Natural killer cell treated with Interleukin-12 subunit alpha and Interleukin-12 subunit beta and Interleukin-15 and Interleukin-18, amount 100 ng/mL, for 72 hours (primary cell): ENCODE measurements around the gene RFX4. TPM values are rescaled to one million over a fixed set of nuclear protein-coding genes. Genes with fewer than 3 reads are reported as not detected.
"Not testable (repeated sequence)": the region's sequence is repeated elsewhere in the genome, so short reads cannot be mapped to it uniquely, and the experiment has no call there.

Experiments used
- ATAC-seq, 2 donors: fragments of 150-1000 bp; cut with Tn5 transposase in 1 of 2; sonication (Bioruptor Pico), chemical (Tn5 transposase) in 1 of 2; 2 replicates each; pipeline ENCODE4 v1.10.0; 2021
- DNase-seq: peaks from one replicate; pipeline ENCODE4 v3.0.0; 2022; ENCODE audit warnings: low spot score
- H3K27ac Mint-ChIP-seq, 2 donors: 1 replicate in 1 of 2; 2 replicates in 1 of 2; pipeline ENCODE4 v1.8.0; 2022; ENCODE audit warnings: mixed read lengths in 2 of 2, mild to moderate bottlenecking in 1 of 2, moderate library complexity in 1 of 2
- H3K27me3 Mint-ChIP-seq, 2 donors: 1 replicate in 1 of 2; 2 replicates in 1 of 2; pipeline ENCODE4 v1.8.0; 2022; ENCODE audit warnings: mixed read lengths in 2 of 2
- H3K36me3 Mint-ChIP-seq: one replicate; pipeline ENCODE4 v1.8.0; 2022; ENCODE audit warnings: mixed read lengths
- H3K4me1 Mint-ChIP-seq, 2 donors: 1 replicate in 1 of 2; 2 replicates in 1 of 2; pipeline ENCODE4 v1.8.0; 2022; ENCODE audit warnings: low read depth in 2 of 2, mixed read lengths in 2 of 2, mild to moderate bottlenecking in 1 of 2
- H3K4me3 Mint-ChIP-seq: one replicate; pipeline ENCODE4 v1.8.0; 2022; ENCODE audit warnings: mixed read lengths
- H3K9me3 Mint-ChIP-seq: 2 replicates; pipeline ENCODE4 v1.8.0; 2022; ENCODE audit warnings: mixed read lengths
- total RNA-seq, 2 donors: library from RNA; stranded (reverse); gene quantifications; one replicate each; pipeline ENCODE4 v1.2.3, GENCODE V29; 2022

RFX4 gene
- total RNA-seq, 2 donors from 2014 or later = not detected

DNA sequence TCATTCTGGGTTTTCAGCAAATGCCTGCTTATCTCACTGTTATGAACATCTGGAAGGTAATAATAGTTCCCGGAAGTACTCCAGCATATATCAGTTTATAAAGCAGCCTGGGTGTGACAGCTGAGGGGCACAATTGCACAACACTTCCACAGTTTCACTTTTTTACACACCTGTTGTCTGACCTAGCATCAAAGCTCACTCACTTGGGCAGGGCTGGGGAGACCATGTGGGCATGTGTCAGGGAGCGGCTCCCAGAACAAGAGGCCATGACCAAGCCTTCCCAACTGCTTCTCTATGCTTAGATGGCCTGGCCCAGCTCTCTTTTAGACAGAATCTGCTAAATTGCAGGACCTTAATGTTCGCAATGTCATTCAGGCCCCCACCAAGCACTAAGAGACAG, 140.6 kb downstream of the RFX4 start:
- H3K4me3 Mint-ChIP-seq = no peak overlapping the region
- no peak for DNase-seq
- H3K27me3 Mint-ChIP-seq = peaks cover 4 to 16% of the 10 kb centered on the region in 2 donors
- H3K27ac Mint-ChIP-seq = no peak overlapping the region
- ATAC-seq = no peak
- H3K4me1 Mint-ChIP-seq = no peaks in the 10 kb centered on the region
- no peaks in the 10 kb centered on the region for H3K36me3 Mint-ChIP-seq
- no peaks in the 10 kb centered on the region for H3K9me3 Mint-ChIP-seq

DNA sequence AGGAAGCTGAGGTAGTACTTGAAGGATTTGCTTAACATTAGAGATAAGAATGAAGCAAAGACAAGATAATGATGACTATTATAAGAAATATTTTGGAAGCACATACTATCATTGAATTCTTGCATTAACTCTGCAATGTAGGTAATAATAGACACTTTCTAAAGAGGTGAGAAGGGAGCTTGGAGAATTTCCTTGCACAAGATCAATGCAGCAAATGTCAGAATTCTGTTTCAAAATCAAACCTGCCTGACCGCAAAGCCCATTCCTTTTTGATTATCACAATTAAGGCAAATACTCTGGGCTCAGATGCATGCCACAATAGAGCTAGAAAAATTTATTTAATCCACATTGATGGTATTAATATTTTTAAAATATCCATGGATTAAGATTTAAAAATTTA, 141.3 kb downstream of the RFX4 start:
- no peak for DNase-seq

GRCh38 chr12:106724934-106725333, 142.1 kb downstream of the RFX4 start:
- H3K4me3 Mint-ChIP-seq = no peak overlapping the region

More for the DNA sequence above, 141.3 kb downstream of the RFX4 start:
- no peak for ATAC-seq
- Mint-ChIP-seq H3K27ac (no peak overlapping the region), H3K27me3 (peaks cover 3 to 11% of the 10 kb centered on the region in 2 donors), H3K9me3 (no peaks in the 10 kb centered on the region), H3K4me3 (no peak overlapping the region), H3K36me3 (no peaks in the 10 kb centered on the region), H3K4me1 (no peaks in the 10 kb centered on the region)

DNA sequence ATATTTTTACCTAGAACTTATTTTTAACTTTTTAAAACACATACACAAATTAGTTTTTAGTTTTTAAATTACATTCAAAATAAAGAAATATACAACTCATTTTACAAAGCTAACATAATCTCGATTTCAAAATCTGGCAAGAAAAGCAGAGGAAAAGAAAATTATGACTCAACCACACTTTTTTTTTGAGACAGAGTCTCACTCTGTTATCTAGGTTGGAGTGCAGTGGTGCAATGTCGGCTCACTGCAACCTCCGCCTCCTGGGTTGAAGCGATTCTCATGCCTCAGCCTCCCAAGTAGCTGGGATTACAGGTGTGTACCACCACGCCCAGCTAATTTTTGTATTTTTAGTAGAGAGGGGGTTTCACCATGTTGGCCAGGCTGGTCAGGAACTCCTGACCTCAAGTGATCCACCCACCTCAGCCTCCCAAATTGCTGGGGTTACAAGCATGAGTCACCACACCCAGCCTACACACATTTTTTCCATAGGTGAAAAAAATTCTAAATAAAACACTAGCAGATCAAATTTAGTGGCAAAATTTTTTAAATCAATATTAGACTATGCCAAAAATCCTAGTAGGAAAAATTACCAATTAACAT, 143.9 kb downstream of the RFX4 start:
- ATAC-seq, H3K4me3 Mint-ChIP-seq, DNase-seq, H3K36me3 Mint-ChIP-seq, H3K4me1 Mint-ChIP-seq, H3K27me3 Mint-ChIP-seq, H3K27ac Mint-ChIP-seq, H3K9me3 Mint-ChIP-seq: not testable (repeated sequence)

More at GRCh38 chr12:106724934-106725333, 142.1 kb downstream of the RFX4 start:
- no peaks in the 10 kb centered on the region for H3K36me3 Mint-ChIP-seq
- H3K9me3 Mint-ChIP-seq = no peaks in the 10 kb centered on the region
- H3K27ac Mint-ChIP-seq = no peak overlapping the region
- no peaks in the 10 kb centered on the region for H3K4me1 Mint-ChIP-seq
- peaks cover 0 to 8% of the 10 kb centered on the region in 2 donors for H3K27me3 Mint-ChIP-seq
- ATAC-seq = no peak
- DNase-seq = no peak

DNA sequence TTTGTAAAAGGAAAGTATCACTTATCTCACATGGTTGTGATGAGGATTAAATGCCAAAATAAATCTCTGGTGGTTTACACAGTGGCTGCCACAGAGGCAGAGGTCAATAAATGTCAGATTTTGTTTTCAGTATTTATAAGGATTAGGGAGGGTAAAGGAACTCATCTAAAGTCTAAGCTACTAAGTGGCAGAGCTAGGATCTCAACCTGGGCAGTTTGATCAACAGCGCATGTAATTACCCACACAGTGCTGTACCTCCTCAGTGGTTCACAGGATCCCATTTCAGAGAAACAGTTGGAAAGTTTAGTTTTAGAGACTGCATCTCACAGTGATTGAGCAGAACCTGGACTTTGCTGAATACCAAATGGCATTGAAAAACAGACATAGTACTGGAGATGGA, 146.8 kb downstream of the RFX4 start:
- no peak for ATAC-seq
- H3K4me1 Mint-ChIP-seq = no peaks in the 10 kb centered on the region
- peaks cover 6 to 15% of the 10 kb centered on the region in 2 donors for H3K27me3 Mint-ChIP-seq
- no peak overlapping the region for H3K4me3 Mint-ChIP-seq
- H3K27ac Mint-ChIP-seq = no peak overlapping the region
- H3K9me3 Mint-ChIP-seq = no peaks in the 10 kb centered on the region
- DNase-seq = no peak
- no peaks in the 10 kb centered on the region for H3K36me3 Mint-ChIP-seq

GRCh38 chr12:106732890-106733289, 150.1 kb downstream of the RFX4 start:
- no peaks in the 10 kb centered on the region for H3K4me1 Mint-ChIP-seq
- H3K27ac Mint-ChIP-seq = no peak overlapping the region
- no peaks in the 10 kb centered on the region for H3K9me3 Mint-ChIP-seq
- peaks cover 8 to 12% of the 10 kb centered on the region in 2 donors for H3K27me3 Mint-ChIP-seq
- H3K36me3 Mint-ChIP-seq = no peaks in the 10 kb centered on the region
- no peak overlapping the region for H3K4me3 Mint-ChIP-seq
- no peak for DNase-seq
- ATAC-seq = no peak

DNA sequence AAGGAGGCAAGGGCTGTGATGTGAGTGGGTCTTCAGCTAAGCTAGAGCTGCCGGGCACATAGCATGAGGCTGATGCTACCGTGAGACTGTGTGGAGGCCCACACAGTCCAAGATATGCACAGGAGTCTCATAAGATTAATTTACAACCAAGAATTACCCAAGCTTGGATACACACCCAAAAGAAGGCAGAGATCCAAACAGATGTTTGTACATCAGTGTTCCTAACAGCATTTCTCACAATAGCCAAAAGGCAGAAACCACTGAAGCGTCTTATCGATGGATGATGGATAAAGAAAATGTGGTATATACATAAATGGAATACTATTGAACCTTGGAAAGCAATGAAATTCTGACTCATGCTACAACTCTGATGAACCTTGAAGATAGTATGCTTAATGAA, 150.9 kb downstream of the RFX4 start:
- H3K36me3 Mint-ChIP-seq = no peaks in the 10 kb centered on the region
- H3K27me3 Mint-ChIP-seq = peaks cover 8 to 12% of the 10 kb centered on the region in 2 donors
- H3K4me1 Mint-ChIP-seq = no peaks in the 10 kb centered on the region
- H3K4me3 Mint-ChIP-seq = no peak overlapping the region
- H3K27ac Mint-ChIP-seq = no peak overlapping the region
- no peak for ATAC-seq
- no peaks in the 10 kb centered on the region for H3K9me3 Mint-ChIP-seq
- DNase-seq = no peak

- Mint-ChIP-seq H3K36me3 (no peaks in the 10 kb centered on the region), H3K4me3 (no peak overlapping the region), H3K27me3 (peaks cover 13 to 16% of the 10 kb centered on the region in 2 donors), H3K9me3 (no peaks in the 10 kb centered on the region), H3K4me1 (no peaks in the 10 kb centered on the region), H3K27ac (peak overlapping the region in 1 of 2 donors; percentile 26)
- ATAC-seq (no peak), DNase-seq (no peak)
Observed at GRCh38 chr12:106736051-106736957, 153.5 kb downstream of the RFX4 start.

DNA sequence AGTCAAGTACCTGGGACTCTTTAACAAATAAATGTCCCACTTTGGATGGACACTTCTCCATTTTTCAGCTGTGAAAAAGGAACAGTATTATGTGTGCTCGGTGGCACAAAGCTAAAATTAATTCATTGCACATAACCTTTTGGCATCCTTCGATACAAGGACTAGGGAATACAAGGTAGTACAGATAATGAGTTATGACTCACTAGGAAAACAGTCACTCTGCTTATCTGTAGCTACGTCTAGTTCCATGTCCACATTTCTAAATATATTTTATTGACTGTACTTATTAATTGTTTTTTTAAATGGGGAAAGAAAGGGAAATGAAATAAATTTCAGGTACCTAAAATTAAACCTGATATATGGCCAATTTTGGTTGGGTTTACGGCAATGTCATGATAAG, 156.5 kb downstream of the RFX4 start:
- Mint-ChIP-seq H3K4me1 (no peaks in the 10 kb centered on the region), H3K27me3 (peaks cover 10 to 15% of the 10 kb centered on the region in 2 donors), H3K27ac (no peak overlapping the region), H3K36me3 (no peaks in the 10 kb centered on the region), H3K9me3 (no peaks in the 10 kb centered on the region), H3K4me3 (no peak overlapping the region)
- no peak for DNase-seq
- no peak for ATAC-seq

DNA sequence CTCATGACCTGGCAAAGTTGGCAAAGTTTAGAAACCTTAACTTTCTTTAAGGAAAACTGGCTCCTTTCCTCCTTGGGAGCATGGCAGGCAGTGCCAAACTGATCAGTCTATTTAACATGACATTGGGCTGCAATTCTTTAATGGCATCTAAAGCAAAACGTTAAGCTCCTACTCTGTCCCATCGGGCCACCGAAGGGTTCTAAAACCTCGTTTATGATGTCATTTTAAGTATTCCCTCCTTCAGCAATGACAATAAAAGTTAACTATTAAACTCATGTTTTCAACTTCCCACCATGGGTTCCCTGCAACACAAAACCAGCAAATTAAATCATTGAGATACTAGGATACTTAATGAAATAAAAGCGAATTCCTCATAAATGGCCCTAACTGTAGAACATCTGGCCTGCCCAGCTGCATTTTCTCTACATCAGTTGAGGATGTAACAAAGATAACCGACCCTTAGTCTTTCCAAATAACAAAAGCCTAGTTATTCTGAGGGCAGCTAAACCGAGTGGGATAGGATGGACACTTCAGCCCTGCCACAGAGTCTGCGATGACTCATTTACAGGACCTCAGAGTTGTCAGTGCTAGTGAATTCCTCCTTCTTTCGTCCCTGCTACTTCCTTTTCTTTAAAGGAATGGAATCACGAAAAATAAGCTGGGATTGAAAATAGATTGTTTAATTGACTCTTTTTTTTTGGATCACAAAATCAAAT, 157.2 kb downstream of the RFX4 start:
- ATAC-seq (no peak), DNase-seq (no peak)
- no peaks in the 10 kb centered on the region for H3K36me3 Mint-ChIP-seq
- no peaks in the 10 kb centered on the region for H3K9me3 Mint-ChIP-seq
- peaks cover 12 to 19% of the 10 kb centered on the region in 2 donors for H3K27me3 Mint-ChIP-seq
- no peaks in the 10 kb centered on the region for H3K4me1 Mint-ChIP-seq
- no peak overlapping the region for H3K4me3 Mint-ChIP-seq
- no peak overlapping the region for H3K27ac Mint-ChIP-seq

GRCh38 chr12:106740818-106741217, 158.0 kb downstream of the RFX4 start:
- no peaks in the 10 kb centered on the region for H3K36me3 Mint-ChIP-seq
- H3K4me1 Mint-ChIP-seq = no peaks in the 10 kb centered on the region
- DNase-seq (no peak), ATAC-seq (no peak)
- H3K4me3 Mint-ChIP-seq = no peak overlapping the region
- no peak overlapping the region for H3K27ac Mint-ChIP-seq
- peaks cover 12 to 19% of the 10 kb centered on the region in 2 donors for H3K27me3 Mint-ChIP-seq
- H3K9me3 Mint-ChIP-seq = no peaks in the 10 kb centered on the region

- DNase-seq (no peak), ATAC-seq (no peak)
- Mint-ChIP-seq H3K9me3 (no peaks in the 10 kb centered on the region), H3K36me3 (no peaks in the 10 kb centered on the region), H3K4me1 (no peaks in the 10 kb centered on the region), H3K27me3 (peaks cover 12 to 19% of the 10 kb centered on the region in 2 donors), H3K27ac (no peak overlapping the region), H3K4me3 (no peak overlapping the region)
Observed at GRCh38 chr12:106741247-106741646, 158.4 kb downstream of the RFX4 start.

DNA sequence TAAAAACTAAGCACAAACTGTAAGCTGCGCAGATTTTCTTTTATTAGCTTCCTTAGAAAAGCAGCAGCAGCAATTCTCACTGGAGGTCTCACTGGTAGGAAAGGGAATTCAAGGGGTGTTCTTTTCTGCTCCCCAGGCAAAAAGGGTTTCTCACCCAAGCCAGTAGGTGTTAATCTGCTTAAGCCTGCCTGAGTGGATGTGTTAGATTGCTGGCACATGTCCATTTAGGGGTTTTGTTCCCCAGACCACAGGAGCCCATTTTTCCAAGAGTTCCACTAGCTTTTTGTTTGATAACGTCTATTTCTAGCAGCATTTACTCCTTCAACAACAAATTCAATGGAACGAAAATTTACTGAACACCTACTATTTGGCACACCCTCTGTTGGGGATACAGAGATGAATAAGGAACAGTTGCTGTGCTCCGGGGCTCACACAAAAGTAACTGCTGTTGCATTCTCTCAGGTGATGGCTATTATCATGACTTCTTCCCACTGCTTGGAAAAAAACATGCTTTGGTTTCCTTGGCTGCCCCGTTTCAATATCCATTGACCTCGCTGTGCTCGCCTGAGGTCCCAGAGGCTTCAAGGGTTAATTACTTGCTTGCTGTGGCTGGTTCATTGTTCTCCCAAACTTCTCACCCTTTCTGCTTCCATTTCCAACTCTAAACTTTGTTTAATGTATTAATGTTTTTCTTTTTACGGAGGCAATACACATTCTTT, 160.6 kb downstream of the RFX4 start:
- DNase-seq (no peak), ATAC-seq (no peak)
- Mint-ChIP-seq H3K27me3 (peaks cover 6 to 19% of the 10 kb centered on the region in 2 donors), H3K4me3 (no peak overlapping the region), H3K4me1 (peaks cover 15% of the 10 kb centered on the region in 2 donors), H3K9me3 (no peaks in the 10 kb centered on the region), H3K36me3 (no peaks in the 10 kb centered on the region), H3K27ac (no peak overlapping the region)
